ENCODE measurements around the gene TIRAP. TPM values are rescaled to one million over a fixed set of nuclear protein-coding genes. Genes with fewer than 3 reads are reported as not detected.
A peak's percentile ranks its signal among the peaks of the same experiment; 100 is the strongest.
"Not testable (repeated sequence)": the region's sequence is repeated elsewhere in the genome, so short reads cannot be mapped to it uniquely, and the experiment has no call there.

TIRAP gene
- 1 to 10 TPM; 5.2 to 6.5 (median 5.9) TPM for polyA plus RNA-seq

- H3K27ac ChIP-seq (ENCODE audit: low read depth, low read length) = peak within 1 kb of the TSS; percentile 77
- WGBS, 3 donors = 0% methylated on average over 55 to 82 of the region's 82 CpGs
Measured at GRCh38 chr11:126282736-126283591, at the start of gene TIRAP. Gene TIRAP (plus strand): TSS chr11:126283093. CDS start chr11:126290895, 7,802 bp downstream.

GRCh38 chr11:126233391-126233790 lies 49.5 kb upstream of the TIRAP start:
- WGBS, 3 donors = 87 to 99% (median 99%) methylated on average over 4 of the region's 4 CpGs
- no peak overlapping the region for H3K27ac ChIP-seq (ENCODE audit: low read depth, low read length)

- no peak overlapping the region for H3K27ac ChIP-seq (ENCODE audit: low read depth, low read length)
- 80 to 89% (median 81%) methylated on average over 2 of the region's 2 CpGs for WGBS, 3 donors
Measured at GRCh38 chr11:126246636-126247035, 36.3 kb upstream of the TIRAP start.

DNA sequence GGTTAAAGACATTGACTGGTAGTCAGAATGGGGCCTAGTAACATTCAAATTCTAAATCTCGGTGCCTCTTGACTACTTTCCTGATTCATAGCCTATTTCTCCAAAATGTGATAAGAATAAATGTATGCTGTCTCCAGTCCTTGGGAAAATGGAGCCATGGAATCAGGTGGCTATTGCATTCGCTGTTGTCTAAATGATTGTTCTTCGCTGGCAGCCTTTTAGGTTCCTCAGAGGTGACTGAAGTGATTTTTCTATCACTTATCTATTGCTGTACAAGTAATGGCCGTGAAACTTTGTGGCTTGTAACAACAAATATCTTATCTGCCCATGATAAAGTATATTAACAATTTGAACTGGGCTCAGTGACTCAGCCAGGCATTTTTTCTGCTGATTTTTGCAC lies 29.6 kb upstream of the TIRAP start:
- 42 to 96% (median 78%) methylated on average over 4 of the region's 4 CpGs for WGBS, 3 donors
- H3K27ac ChIP-seq (ENCODE audit: low read depth, low read length) = no peak overlapping the region

- 73 to 86% (median 75%) methylated on average over 1 of the region's 1 CpG for WGBS, 3 donors
Measured at GRCh38 chr11:126254819-126255218, 28.1 kb upstream of the TIRAP start.

GRCh38 chr11:126255507-126255906 lies 27.4 kb upstream of the TIRAP start:
- WGBS, 3 donors = 90 to 94% (median 92%) methylated on average over 5 of the region's 5 CpGs

More at GRCh38 chr11:126254819-126255218, 28.1 kb upstream of the TIRAP start:
- no peak overlapping the region for H3K27ac ChIP-seq (ENCODE audit: low read depth, low read length)

GRCh38 chr11:126256216-126256615 lies 26.7 kb upstream of the TIRAP start:
- H3K27ac ChIP-seq (ENCODE audit: low read depth, low read length) = no peak overlapping the region
- 93 to 98% (median 93%) methylated on average over 4 of the region's 4 CpGs for WGBS, 3 donors

More at GRCh38 chr11:126255507-126255906, 27.4 kb upstream of the TIRAP start:
- H3K27ac ChIP-seq (ENCODE audit: low read depth, low read length) = not testable (repeated sequence)

- no peak overlapping the region for H3K27ac ChIP-seq (ENCODE audit: low read depth, low read length)
- WGBS, 3 donors = 83 to 95% (median 92%) methylated on average over 2 of the region's 2 CpGs
Measured at GRCh38 chr11:126257144-126257543, 25.7 kb upstream of the TIRAP start.

- no peak overlapping the region for H3K27ac ChIP-seq (ENCODE audit: low read depth, low read length)
- 85 to 92% (median 88%) methylated on average over 2 of the region's 2 CpGs for WGBS, 3 donors
Measured at GRCh38 chr11:126257764-126258163, 25.1 kb upstream of the TIRAP start.

GRCh38 chr11:126262216-126262615 lies 20.7 kb upstream of the TIRAP start:
- no peak overlapping the region for H3K27ac ChIP-seq (ENCODE audit: low read depth, low read length)
- WGBS, 3 donors = 93 to 97% (median 96%) methylated on average over 6 of the region's 6 CpGs

GRCh38 chr11:126263489-126263888 lies 19.4 kb upstream of the TIRAP start:
- H3K27ac ChIP-seq (ENCODE audit: low read depth, low read length) = no peak overlapping the region
- 83 to 89% (median 86%) methylated on average over 6 of the region's 6 CpGs for WGBS, 3 donors

- no peak overlapping the region for H3K27ac ChIP-seq (ENCODE audit: low read depth, low read length)
- 85 to 91% (median 86%) methylated on average over 8 of the region's 8 CpGs for WGBS, 3 donors
Measured at GRCh38 chr11:126265811-126266210, 17.1 kb upstream of the TIRAP start.

GRCh38 chr11:126267650-126268049 lies 15.2 kb upstream of the TIRAP start:
- WGBS, 3 donors = 29 to 76% (median 76%) methylated on average over 6 of the region's 6 CpGs
- peak overlapping the region; percentile 36 for H3K27ac ChIP-seq (ENCODE audit: low read depth, low read length)

GRCh38 chr11:126268361-126268707 lies 14.6 kb upstream of the TIRAP start:
- H3K27ac ChIP-seq (ENCODE audit: low read depth, low read length) = peak overlapping the region; percentile 36
- 0 to 1% (median 1%) methylated on average over 23 of the region's 23 CpGs for WGBS, 3 donors

- WGBS, 3 donors = 0% methylated on average over 55 to 64 of the region's 64 CpGs
- peak within 1 kb of the TSS; percentile 65 for H3K27ac ChIP-seq (ENCODE audit: low read depth, low read length)
Measured at GRCh38 chr11:126268708-126269579, 13.9 kb upstream of the TIRAP start, which contains the start of the genes FOXRED1 and SRPRA. Gene FOXRED1 (plus strand): TSS chr11:126269154. CDS start chr11:126269207, 53 bp downstream. Gene SRPRA (minus strand): TSS chr11:126268895. CDS start chr11:126268804, 91 bp downstream.

GRCh38 chr11:126277322-126277721 lies 5.6 kb upstream of the TIRAP start:
- no peak overlapping the region for H3K27ac ChIP-seq (ENCODE audit: low read depth, low read length)
- 85 to 97% (median 95%) methylated on average over 11 of the region's 11 CpGs for WGBS, 3 donors

- no peak overlapping the region for H3K27ac ChIP-seq (ENCODE audit: low read depth, low read length)
- 55 to 95% (median 91%) methylated on average over 4 of the region's 4 CpGs for WGBS, 3 donors
Measured at GRCh38 chr11:126277780-126278179, 5.1 kb upstream of the TIRAP start.

GRCh38 chr11:126279191-126279590 lies 3.7 kb upstream of the TIRAP start:
- 77 to 78% (median 77%) methylated on average over 8 of the region's 8 CpGs for WGBS, 3 donors
- H3K27ac ChIP-seq (ENCODE audit: low read depth, low read length) = no peak overlapping the region

GRCh38 chr11:126280595-126280994 lies 2.3 kb upstream of the TIRAP start:
- H3K27ac ChIP-seq (ENCODE audit: low read depth, low read length) = no peak overlapping the region
- 37 to 76% (median 37%) methylated on average over 5 of the region's 5 CpGs for WGBS, 3 donors
